ENCODE results near the gene TMEM131. TPM values are rescaled to one million over a fixed set of nuclear protein-coding genes. Genes with fewer than 3 reads are reported as not detected.
"Not testable (repeated sequence)": the region's sequence is repeated elsewhere in the genome, so short reads cannot be mapped to it uniquely, and the experiment has no call there.

TMEM131 gene
- total and polyA plus RNA-seq, 2 donors = 18.2 to 68.6 TPM

DNA sequence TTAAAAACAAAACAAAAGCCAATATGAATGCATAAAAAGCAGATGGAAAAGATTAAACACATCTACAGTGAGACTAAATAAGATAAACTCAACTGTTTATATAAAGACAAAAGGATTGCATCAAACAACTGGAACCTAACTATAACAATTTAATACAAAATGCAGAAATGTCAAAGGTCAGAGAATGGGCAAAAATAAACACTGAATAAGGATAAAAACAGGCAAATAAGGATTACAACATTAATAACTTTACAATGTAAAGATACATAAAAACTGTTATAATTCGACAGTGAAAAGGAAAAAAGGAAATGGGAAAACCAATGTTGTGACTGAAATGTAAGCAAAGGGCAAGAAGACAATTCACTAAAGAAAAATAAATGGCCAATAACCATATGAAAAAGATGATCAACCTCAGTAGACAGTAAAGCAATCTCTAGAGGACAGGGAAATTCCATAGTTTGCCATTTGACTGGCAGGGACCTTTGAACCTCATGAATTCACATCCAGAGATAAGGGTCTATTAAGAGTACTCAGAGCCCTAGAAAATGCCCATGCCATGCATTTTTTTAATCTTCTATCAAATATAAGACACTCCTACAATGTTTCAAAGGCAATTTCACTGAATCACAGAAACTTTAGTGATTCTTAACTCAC is 83.7 kb downstream of the TMEM131 start:
- Histone ChIP-seq H3K36me3 (ENCODE audit: insufficient read depth) (peaks cover 2% of the 10 kb centered on the region), H3K4me3 (ENCODE audit: low read depth, low read length) (no peak overlapping the region), H3K27ac (ENCODE audit: low read depth) (no peak overlapping the region), H3K4me1 (ENCODE audit: insufficient read depth) (no peaks in the 10 kb centered on the region)
- WGBS = 60% methylated on average over 1 of the region's 1 CpG
- DNase-seq (ENCODE audit: extremely low spot score) = no peak

DNA sequence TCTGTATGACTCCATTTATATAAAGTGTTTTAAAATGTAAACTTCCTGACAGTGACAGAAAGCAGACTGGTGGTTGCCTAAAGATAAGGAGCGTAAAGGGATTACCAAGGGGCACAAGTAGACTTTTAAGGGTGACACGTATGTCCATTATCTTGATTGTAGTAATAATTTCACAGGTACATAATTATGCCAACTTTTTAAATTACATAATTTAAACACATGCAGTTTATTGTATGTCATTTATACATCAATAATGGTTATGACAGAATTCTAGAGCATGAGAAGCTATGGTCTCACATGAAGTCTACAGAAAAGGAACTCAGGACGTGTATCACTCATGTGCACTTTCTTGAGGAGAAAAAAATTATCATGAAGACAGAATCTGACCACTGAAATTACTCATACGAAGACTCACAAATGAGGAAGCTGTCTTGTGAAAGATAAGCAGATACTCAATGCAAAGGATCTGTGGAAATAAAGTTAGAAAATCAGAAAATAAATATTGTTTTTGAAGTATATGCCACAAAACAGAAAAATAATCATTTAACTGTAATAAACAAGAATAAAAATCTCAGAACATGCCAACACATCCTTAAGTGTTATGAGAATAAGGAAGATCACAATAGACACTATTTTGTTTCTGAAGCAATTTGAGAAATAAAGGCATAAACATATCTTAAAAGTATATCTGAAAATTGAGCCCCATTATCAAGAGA is 84.4 kb downstream of the TMEM131 start:
- no peaks in the 10 kb centered on the region for H3K4me1 ChIP-seq (ENCODE audit: insufficient read depth)
- no peak overlapping the region for H3K4me3 ChIP-seq (ENCODE audit: low read depth, low read length)
- DNase-seq (ENCODE audit: extremely low spot score) = no peak
- 55% methylated on average over 4 of the region's 4 CpGs for WGBS
- no peak overlapping the region for H3K27ac ChIP-seq (ENCODE audit: low read depth)
- H3K36me3 ChIP-seq (ENCODE audit: insufficient read depth) = peaks cover 2% of the 10 kb centered on the region

- H3K4me1 ChIP-seq (ENCODE audit: insufficient read depth) = no peaks in the 10 kb centered on the region
- WGBS = 90% methylated on average over 9 of the region's 9 CpGs
- H3K27ac ChIP-seq (ENCODE audit: low read depth) = no peak overlapping the region
- no peak for DNase-seq (ENCODE audit: extremely low spot score)
- peaks cover 2% of the 10 kb centered on the region for H3K36me3 ChIP-seq (ENCODE audit: insufficient read depth)
- no peak overlapping the region for H3K4me3 ChIP-seq (ENCODE audit: low read depth, low read length)
Measured at GRCh38 chr2:97910403-97911205, 85.1 kb downstream of the TMEM131 start.

- Histone ChIP-seq H3K27ac (ENCODE audit: low read depth) (no peak overlapping the region), H3K4me3 (ENCODE audit: low read depth, low read length) (no peak overlapping the region), H3K36me3 (ENCODE audit: insufficient read depth) (peaks cover 2% of the 10 kb centered on the region), H3K4me1 (ENCODE audit: insufficient read depth) (no peaks in the 10 kb centered on the region)
- DNase-seq (ENCODE audit: extremely low spot score) = no peak
- WGBS = 92% methylated on average over 6 of the region's 6 CpGs
Measured at GRCh38 chr2:97908208-97908676, 87.5 kb downstream of the TMEM131 start.

GRCh38 chr2:97907369-97908100 is 88.2 kb downstream of the TMEM131 start:
- H3K4me1 ChIP-seq (ENCODE audit: insufficient read depth) = no peaks in the 10 kb centered on the region
- H3K36me3 ChIP-seq (ENCODE audit: insufficient read depth) = peaks cover 2% of the 10 kb centered on the region
- 88% methylated on average over 6 of the region's 6 CpGs for WGBS
- H3K4me3 ChIP-seq (ENCODE audit: low read depth, low read length) = no peak overlapping the region
- no peak for DNase-seq (ENCODE audit: extremely low spot score)
- no peak overlapping the region for H3K27ac ChIP-seq (ENCODE audit: low read depth)

GRCh38 chr2:97906307-97906706 is 89.4 kb downstream of the TMEM131 start:
- DNase-seq (ENCODE audit: extremely low spot score) = no peak
- Histone ChIP-seq H3K36me3 (ENCODE audit: insufficient read depth) (peaks cover 2% of the 10 kb centered on the region), H3K4me1 (ENCODE audit: insufficient read depth) (no peaks in the 10 kb centered on the region), H3K27ac (ENCODE audit: low read depth) (no peak overlapping the region), H3K4me3 (ENCODE audit: low read depth, low read length) (no peak overlapping the region)
- WGBS = 46% methylated on average over 1 of the region's 1 CpG

- WGBS = 95% methylated on average over 1 of the region's 1 CpG
- no peak for DNase-seq (ENCODE audit: extremely low spot score)
- Histone ChIP-seq H3K4me1 (ENCODE audit: insufficient read depth) (no peaks in the 10 kb centered on the region), H3K27ac (ENCODE audit: low read depth) (no peak overlapping the region), H3K4me3 (ENCODE audit: low read depth, low read length) (no peak overlapping the region), H3K36me3 (ENCODE audit: insufficient read depth) (peaks cover 2% of the 10 kb centered on the region)
Measured at GRCh38 chr2:97905294-97905693, 90.5 kb downstream of the TMEM131 start.

DNA sequence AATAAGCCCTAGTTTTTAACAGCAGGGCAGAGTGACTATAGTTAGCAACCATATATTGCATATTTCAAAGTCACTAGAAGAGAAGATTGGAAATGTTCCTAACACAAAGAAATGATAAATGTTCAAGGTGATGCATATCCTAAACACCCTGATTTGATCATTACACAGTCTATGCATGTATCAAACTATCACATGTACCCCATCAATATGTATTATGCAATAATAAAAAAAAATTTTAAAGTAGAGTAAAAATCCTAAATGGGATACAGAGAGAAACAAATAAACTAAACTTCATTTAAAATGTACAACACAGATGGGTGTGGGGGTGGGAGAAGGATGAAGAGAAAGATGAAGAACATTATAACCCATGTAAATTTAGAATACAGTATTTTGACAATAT is 93.9 kb downstream of the TMEM131 start:
- Histone ChIP-seq H3K36me3 (ENCODE audit: insufficient read depth) (no peaks in the 10 kb centered on the region), H3K4me3 (ENCODE audit: low read depth, low read length) (no peak overlapping the region), H3K27ac (ENCODE audit: low read depth) (no peak overlapping the region), H3K4me1 (ENCODE audit: insufficient read depth) (no peaks in the 10 kb centered on the region)
- no peak for DNase-seq (ENCODE audit: extremely low spot score)

- WGBS = 57% methylated on average over 2 of the region's 2 CpGs
- no peak for DNase-seq (ENCODE audit: extremely low spot score)
Measured at GRCh38 chr2:97900806-97901205, 94.9 kb downstream of the TMEM131 start.

DNA sequence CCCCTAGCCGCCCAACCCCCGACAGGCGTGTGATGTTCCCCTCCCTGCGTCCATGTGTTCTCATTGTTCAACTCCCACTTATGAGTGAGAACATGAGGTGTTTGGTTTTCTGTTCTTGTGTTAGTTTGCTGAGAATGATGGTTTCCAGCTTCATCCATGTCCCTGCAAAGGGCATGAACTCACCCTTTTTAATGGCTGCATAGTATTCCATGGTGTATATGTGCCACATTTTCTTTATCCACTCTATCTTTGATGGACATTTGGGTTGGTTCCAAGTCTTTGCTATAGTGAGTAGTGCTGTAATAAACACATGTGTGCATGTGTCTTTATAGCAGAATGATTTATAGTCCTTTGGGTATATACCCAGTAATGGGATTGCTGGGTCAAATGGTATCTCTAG is 102.7 kb downstream of the TMEM131 start:
- not testable (repeated sequence) for H3K4me3 ChIP-seq (ENCODE audit: low read depth, low read length); DNase-seq (ENCODE audit: extremely low spot score); H3K4me1 ChIP-seq (ENCODE audit: insufficient read depth); H3K36me3 ChIP-seq (ENCODE audit: insufficient read depth); H3K27ac ChIP-seq (ENCODE audit: low read depth)
- WGBS = 98% methylated on average over 4 of the region's 4 CpGs

More at GRCh38 chr2:97900806-97901205, 94.9 kb downstream of the TMEM131 start:
- H3K4me3 ChIP-seq (ENCODE audit: low read depth, low read length) = no peak overlapping the region
- H3K36me3 ChIP-seq (ENCODE audit: insufficient read depth) = no peaks in the 10 kb centered on the region
- H3K27ac ChIP-seq (ENCODE audit: low read depth) = no peak overlapping the region
- no peaks in the 10 kb centered on the region for H3K4me1 ChIP-seq (ENCODE audit: insufficient read depth)

GRCh38 chr2:97891611-97892010 is 104.1 kb downstream of the TMEM131 start:
- H3K4me3 ChIP-seq (ENCODE audit: low read depth, low read length) = no peak overlapping the region

DNA sequence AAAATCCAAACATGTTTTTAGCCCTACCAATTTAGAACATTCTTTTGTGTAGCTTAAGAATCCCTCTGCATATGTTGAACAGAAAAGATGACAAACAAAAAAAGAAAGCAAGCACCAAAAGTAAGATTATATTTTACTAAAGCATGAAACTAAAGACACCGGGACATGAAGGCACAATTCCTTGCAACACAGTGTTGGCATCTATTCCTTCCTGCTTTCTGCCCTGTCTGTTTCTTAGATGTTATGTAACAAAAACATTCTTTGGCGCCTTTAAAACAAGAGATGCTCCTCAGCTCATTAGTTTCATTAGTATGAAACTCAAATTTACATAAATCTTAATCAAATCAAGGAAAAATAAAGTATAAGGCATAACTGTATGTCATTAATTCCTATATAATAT is 106.6 kb downstream of the TMEM131 start:
- no peak for DNase-seq (ENCODE audit: extremely low spot score)
- Histone ChIP-seq H3K4me3 (ENCODE audit: low read depth, low read length) (no peak overlapping the region), H3K36me3 (ENCODE audit: insufficient read depth) (peaks cover 4% of the 10 kb centered on the region), H3K27ac (ENCODE audit: low read depth) (no peak overlapping the region), H3K4me1 (ENCODE audit: insufficient read depth) (peaks cover 1% of the 10 kb centered on the region)
- WGBS = 90% methylated on average over 2 of the region's 2 CpGs

More at GRCh38 chr2:97891611-97892010, 104.1 kb downstream of the TMEM131 start:
- no peak for DNase-seq (ENCODE audit: extremely low spot score)
- Histone ChIP-seq H3K36me3 (ENCODE audit: insufficient read depth) (peaks cover 4% of the 10 kb centered on the region), H3K27ac (ENCODE audit: low read depth) (no peak overlapping the region), H3K4me1 (ENCODE audit: insufficient read depth) (peaks cover 1% of the 10 kb centered on the region)

- Histone ChIP-seq H3K4me3 (ENCODE audit: low read depth, low read length) (no peak overlapping the region), H3K36me3 (ENCODE audit: insufficient read depth) (peaks cover 4% of the 10 kb centered on the region), H3K4me1 (ENCODE audit: insufficient read depth) (no peaks in the 10 kb centered on the region), H3K27ac (ENCODE audit: low read depth) (no peak overlapping the region)
- DNase-seq (ENCODE audit: extremely low spot score) = no peak
Measured at GRCh38 chr2:97885841-97886240, 109.9 kb downstream of the TMEM131 start.

Data from urinary bladder (tissue), 4 donors.